A549 (cell line): Measurements from ENCODE around the gene C3orf20. TPM values are rescaled to one million over a fixed set of nuclear protein-coding genes. Genes with fewer than 3 reads are reported as not detected.

Experiments used
- ATAC-seq, 2 experiments: fragments of 200-7000 bp in 1 of 2; fragments of >200 bp in 1 of 2; cut with Nextera tagmentation in 1 of 2; cut with Tn5 transposase in 1 of 2; 3 replicates each; pipeline versions ENCODE4 v1.8.0 to v1.9.1; 2018 to 2020; ENCODE audit warnings: mild to moderate bottlenecking in 1 of 2, moderate library complexity in 1 of 2
- CTCF ChIA-PET: fragments of 300-600 bp; sonication (Branson Sonifier 250); formaldehyde crosslinking; extraction: SDS; loops from one replicate; lab custom pipeline; 2021; ENCODE audit warnings: antibody characterized with exemption, inconsistent platforms; lab: Yijun Ruan, JAX
- POLR2A ChIA-PET: fragments of 350-600 bp; formaldehyde crosslinking; extraction: SDS; loops from one replicate; lab custom pipeline; 2021; ENCODE audit warnings: antibody characterized with exemption, inconsistent platforms; lab: Yijun Ruan, JAX
- DNase-seq, 2 experiments: peaks; one replicate each; pipeline versions ENCODE4 v3.0.0 to v3.0.0-alpha.2; 2011 to 2016; ENCODE audit warnings: low read depth in 1 of 2, low spot score in 1 of 2
- FAIRE-seq: peaks from 2 replicates; lab custom pipeline; 2011; peaks lifted over from hg19 to GRCh38; lab: Jason Lieb, UNC
- H3K27ac ChIP-seq, 2 experiments: fragments of >200 bp; sonication (Bioruptor Twin); formaldehyde crosslinking; 3 replicates each; pipeline ENCODE4 v1.5.1; 2016 to 2017
- H3K4me1 ChIP-seq: fragments of >200 bp; sonication (Bioruptor Twin); formaldehyde crosslinking; 3 replicates; pipeline ENCODE4 v1.6.1; 2016
- H3K4me2 ChIP-seq: fragments of >200 bp; sonication (Bioruptor Twin); formaldehyde crosslinking; 3 replicates; pipeline ENCODE4 v1.6.1; 2016
- H3K4me3 ChIP-seq: fragments of >200 bp; sonication (Bioruptor Twin); formaldehyde crosslinking; 3 replicates; pipeline ENCODE4 v1.5.1; 2016
- H3K9me3 ChIP-seq: fragments of >200 bp; sonication (Bioruptor Twin); formaldehyde crosslinking; 3 replicates; pipeline ENCODE4 v1.6.1; 2016
- CBX2 ChIP-seq: fragments of 200-600 bp; sonication (generic); IDR thresholded peaks from 2 replicates; pipeline ENCODE4 v1.6.1; 2016; ENCODE audit warnings: low read depth, mild to moderate bottlenecking, borderline replicate concordance
- CHD2 ChIP-seq: fragments of 150-350 bp; IDR thresholded peaks from 2 replicates; pipeline ENCODE4 v1.6.1; 2014; ENCODE audit warnings: low read length; ENCODE audit not compliant: partially characterized antibody
- CHD4 ChIP-seq: fragments of 200-600 bp; sonication (generic); IDR thresholded peaks from 2 replicates; pipeline ENCODE4 v1.6.1; 2016; ENCODE audit warnings: antibody characterized with exemption, mild to moderate bottlenecking, borderline replicate concordance
- CTCF ChIP-seq: fragments of >200 bp; sonication (Bioruptor Twin); formaldehyde crosslinking; IDR thresholded peaks from 3 replicates; pipeline ENCODE4 v1.5.1; 2016
- ESRRA ChIP-seq: fragments of 150-350 bp; IDR thresholded peaks from 2 replicates; pipeline ENCODE4 v1.6.1; 2014; ENCODE audit warnings: mild to moderate bottlenecking, low read length, borderline replicate concordance
- FOSB ChIP-seq: fragments of 250-450 bp; sonication (Bioruptor Pico); IDR thresholded peaks from 2 replicates; pipeline ENCODE4 v1.5.0; 2020; ENCODE audit warnings: mild to moderate bottlenecking, moderate library complexity
- HES2 ChIP-seq: fragments of >200 bp; sonication (Bioruptor Twin); formaldehyde crosslinking; IDR thresholded peaks from 2 replicates; pipeline ENCODE4 v1.6.1; 2016
- HEYL ChIP-seq: fragments of 250-450 bp; sonication (Bioruptor Pico); IDR thresholded peaks from 2 replicates; pipeline ENCODE4 v1.8.0; 2021; ENCODE audit warnings: mild to moderate bottlenecking, moderate library complexity
- HMGXB4 ChIP-seq: fragments of 250-450 bp; sonication (Bioruptor Pico); IDR thresholded peaks from 2 replicates; pipeline ENCODE4 v1.5.0; 2021; ENCODE audit warnings: mild to moderate bottlenecking, moderate library complexity, borderline replicate concordance
- HOXB13 ChIP-seq: fragments of 250-450 bp; sonication (Bioruptor Pico); IDR thresholded peaks from 2 replicates; pipeline ENCODE4 v1.5.0; 2020; ENCODE audit warnings: low read depth, mild to moderate bottlenecking, moderate library complexity
- JUNB ChIP-seq: fragments of >200 bp; sonication (Bioruptor Twin); formaldehyde crosslinking; IDR thresholded peaks from 2 replicates; pipeline ENCODE4 v1.6.1; 2016
- KDM5A ChIP-seq: fragments of 200-600 bp; sonication (generic); IDR thresholded peaks from 2 replicates; pipeline ENCODE4 v1.6.1; 2016; ENCODE audit warnings: antibody characterized with exemption, mild to moderate bottlenecking
- PBX3 ChIP-seq: IDR thresholded peaks from 2 replicates; pipeline ENCODE4 v1.6.1; 2012
- RAD21 ChIP-seq, 2 experiments: fragments of >200 bp in 1 of 2; sonication (Bioruptor Twin) in 1 of 2; formaldehyde crosslinking in 1 of 2; IDR thresholded peaks in 1 of 2; conservative IDR thresholded peaks in 1 of 2; 2 replicates in 1 of 2; 3 replicates in 1 of 2; pipeline ENCODE4 v1.6.1; 2012 to 2018; ENCODE audit warnings: inconsistent platforms in 1 of 2
- RARB ChIP-seq: fragments of 250-450 bp; sonication (Bioruptor Pico); IDR thresholded peaks from 2 replicates; pipeline ENCODE4 v1.8.0; 2021; ENCODE audit warnings: mild to moderate bottlenecking, moderate library complexity
- REST ChIP-seq: fragments of 200-600 bp; sonication (generic); IDR thresholded peaks from 2 replicates; pipeline ENCODE4 v1.6.1; 2016; ENCODE audit warnings: antibody characterized with exemption, mild to moderate bottlenecking, moderate library complexity
- RFX5 ChIP-seq: fragments of 450-650 bp; IDR thresholded peaks from 2 replicates; pipeline ENCODE4 v1.7.1; 2014; ENCODE audit warnings: antibody characterized with exemption, mild to moderate bottlenecking, moderate library complexity
- SMC3 ChIP-seq: fragments of >200 bp; sonication (Bioruptor Twin); formaldehyde crosslinking; IDR thresholded peaks from 3 replicates; pipeline ENCODE4 v1.6.1; 2018; ENCODE audit warnings: inconsistent platforms
- SREBF2 ChIP-seq: fragments of 450-650 bp; IDR thresholded peaks from 2 replicates; pipeline ENCODE4 v1.6.1; 2014; ENCODE audit warnings: mild to moderate bottlenecking, moderate library complexity
- ZSCAN20 ChIP-seq: fragments of 250-450 bp; sonication (Bioruptor Pico); IDR thresholded peaks from 2 replicates; pipeline ENCODE4 v1.8.0; 2022; ENCODE audit warnings: mild to moderate bottlenecking, moderate library complexity
- WGBS: methylation state at CpG from one replicate; pipeline ENCODE4 v1.1.6; 2017; ENCODE audit errors: missing lambda C conversion rate; 5-methylcytosine and 5-hydroxymethylcytosine counted together
- polyA plus RNA-seq, 4 experiments: library from polyadenylated mRNA; depleted of rRNA in 3 of 4; stranded (reverse); fragments of >200 nt; fragmentation: RNase III in 1 of 4; extraction: RNeasy Plus Mini Kit Qiagen cat#74134 plus additional on column Dnase treatment in 1 of 4; gene quantifications; 2 replicates in 3 of 4; 3 replicates in 1 of 4; pipeline ENCODE4 v1.2.3, GENCODE V29; 2011 to 2017

The C3orf20 gene
- polyA plus RNA-seq, 2 of the 4 experiments (the other 2 are of a cell fraction), result 0.05 TPM; not detected in 1

GRCh38 chr3:14664170-14664569 is 10.8 kb upstream of the C3orf20 start:
- CTCF ChIA-PET, result interaction anchor here (1.4 kb wide), 1 partner anchor 91 kb away, joined by 3 read pairs; no protein-coding TSS in a partner anchor
- H3K9me3 ChIP-seq, result no peaks in the 10 kb centered on the region
- no peak for TF ChIP-seq JUNB
- H3K4me3 ChIP-seq, result no peak overlapping the region
- ATAC-seq (no peak), FAIRE-seq (no peak), DNase-seq (no peak)
- H3K4me1 ChIP-seq, result no peaks in the 10 kb centered on the region
- POLR2A ChIA-PET, result no interaction called here
- 93% methylated on average over 3 of the region's 3 CpGs for WGBS
- no peak overlapping the region for H3K27ac ChIP-seq
- H3K4me2 ChIP-seq, result no peak overlapping the region

- Histone ChIP-seq H3K4me3 (no peak overlapping the region), H3K4me2 (no peak overlapping the region), H3K4me1 (no peaks in the 10 kb centered on the region), H3K9me3 (no peaks in the 10 kb centered on the region), H3K27ac (no peak overlapping the region)
- ATAC-seq (no peak), FAIRE-seq (no peak), DNase-seq (no peak)
- CTCF ChIA-PET, result interaction anchor here (0.6 to 9.1 kb wide), 10 partner anchors 13 to 895 kb away, joined by 3 to 119 read pairs (median 6); partner anchors contain the start of gene CCDC174
- WGBS, result 91% methylated on average over 4 of the region's 4 CpGs
- no peak for TF ChIP-seq CBX2
- no peak for TF ChIP-seq KDM5A
- POLR2A ChIA-PET, result interaction anchor here (0.7 kb wide), 1 partner anchor 64 kb away, joined by 6 read pairs; no protein-coding TSS in a partner anchor
These were observed 2.4 kb upstream of the C3orf20 start for GRCh38 chr3:14672588-14672987.

GRCh38 chr3:14676881-14677280 is 1.9 kb downstream of the C3orf20 start:
- Histone ChIP-seq H3K27ac (no peak overlapping the region), H3K9me3 (peaks cover 9% of the 10 kb centered on the region; the same call in 2 of the 3 replicates), H3K4me2 (no peak overlapping the region), H3K4me1 (no peaks in the 10 kb centered on the region), H3K4me3 (no peak overlapping the region)
- no peak for FAIRE-seq
- 95% methylated on average over 4 of the region's 4 CpGs for WGBS
- TF ChIP-seq SMC3 (no peak), HMGXB4 (no peak), HOXB13 (no peak), CHD4 (no peak), SREBF2 (no peak), HEYL (CRISPR knock-in tag) (no peak), PBX3 (no peak), ZSCAN20 (CRISPR knock-in tag) (no peak), CHD2 (no peak), RARB (CRISPR knock-in tag) (no peak), HES2 (no peak), RAD21 (conservative IDR thresholded peaks at IDR 0.05 in 1 of 2, IDR thresholded peaks at IDR 0.05 in 1 of 2) (no peak), ESRRA (no peak), FOSB (CRISPR knock-in tag) (no peak), RFX5 (no peak), REST (no peak), CTCF (no peak)
- no peak for ATAC-seq
- ChIA-PET CTCF (interaction anchor here (1.0 to 9.1 kb wide), 5 partner anchors 10 to 250 kb away, joined by 3 to 119 read pairs (median 8); no protein-coding TSS in a partner anchor), POLR2A (no interaction called here)
- DNase-seq, result no peak
